Posterior vena cava (tissue), 2 donors: ENCODE data around the gene SNX5. TPM values are rescaled to one million over a fixed set of nuclear protein-coding genes. Genes with fewer than 3 reads are reported as not detected.

Source experiments
- DNase-seq: peaks from one replicate; pipeline ENCODE4 v3.0.0-alpha.2; 2020; ENCODE audit warnings: low spot score
- intact Hi-C, 2 donors: fragments of 100-400 bp; cut with DNase I; formaldehyde crosslinking; loops; one replicate each; pipeline versions ENCODE4 v1.14.1 to v1.14.2; 2022 to 2023
- total RNA-seq, 2 donors: library from RNA; stranded (reverse); fragmentation: NEBNext Ultra II Directional; extraction: Animal tissue kit (Norgen Biotek cat#: 25700); gene quantifications; one replicate each; pipeline ENCODE4 v1.2.1, GENCODE V29; 2021
- donor health status: DM: yes; HTN: yes; CAD: no.
- donor health status: DM: yes; HTN: yes; CAD: no.

The SNX5 gene
- total RNA-seq, 2 donors from 2014 or later, result 44.4 to 44.7 TPM

DNA sequence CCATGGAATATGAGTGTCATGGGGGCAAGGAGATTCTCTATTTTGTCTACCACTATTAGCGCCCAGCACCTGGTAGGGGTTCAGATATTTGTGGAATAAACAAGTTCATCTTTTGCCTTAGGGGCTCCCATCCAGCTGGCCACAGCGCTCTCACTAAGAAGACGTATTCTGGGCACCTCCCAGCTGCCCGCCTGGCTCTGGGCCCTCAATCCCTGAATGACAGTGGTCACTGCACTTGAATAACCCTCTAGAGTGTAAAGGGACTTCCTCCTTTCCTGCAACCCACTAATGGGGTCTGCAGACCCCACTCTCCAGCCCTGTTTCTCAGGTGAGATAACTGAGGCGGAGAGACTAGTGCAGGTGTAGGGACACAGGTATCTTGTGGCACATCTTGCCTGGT, 36.2 kb downstream of the SNX5 start:
- intact Hi-C loops, result loop anchor here in 1 of 2 donors (10.0 kb wide), 1 partner anchor 428 kb away; no protein-coding TSS in a partner anchor
- no peak for DNase-seq

GRCh38 chr20:17931513-17931912, 37.1 kb downstream of the SNX5 start:
- DNase-seq, result no peak
- intact Hi-C loops, result loop anchor here in 1 of 2 donors (10.0 kb wide), 1 partner anchor 427 kb away; no protein-coding TSS in a partner anchor

- no peak for DNase-seq
- intact Hi-C loops, result no loop called here
Measured at GRCh38 chr20:17928633-17929311, 39.8 kb downstream of the SNX5 start.

DNA sequence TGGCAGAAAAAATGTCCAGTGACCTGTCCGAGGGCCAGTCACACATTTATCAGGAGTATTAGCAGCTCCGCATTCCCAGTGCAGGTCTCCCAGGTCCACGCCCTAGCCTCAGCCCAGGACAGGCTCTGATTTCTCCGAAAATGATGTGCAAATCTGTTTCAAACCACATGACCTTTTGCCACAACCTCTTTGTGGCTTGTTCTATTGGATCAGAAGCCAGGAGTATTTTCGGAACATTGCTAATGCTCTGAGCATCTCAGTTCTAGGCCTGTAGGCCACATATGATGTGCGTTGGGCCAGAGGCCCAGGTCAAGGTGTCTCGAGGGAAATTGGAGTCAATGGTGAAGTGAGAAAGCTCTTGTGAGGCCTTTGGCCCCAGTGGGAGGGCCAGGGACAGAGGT, 40.4 kb downstream of the SNX5 start:
- intact Hi-C loops, result no loop called here
- peak; percentile 92 for DNase-seq

DNA sequence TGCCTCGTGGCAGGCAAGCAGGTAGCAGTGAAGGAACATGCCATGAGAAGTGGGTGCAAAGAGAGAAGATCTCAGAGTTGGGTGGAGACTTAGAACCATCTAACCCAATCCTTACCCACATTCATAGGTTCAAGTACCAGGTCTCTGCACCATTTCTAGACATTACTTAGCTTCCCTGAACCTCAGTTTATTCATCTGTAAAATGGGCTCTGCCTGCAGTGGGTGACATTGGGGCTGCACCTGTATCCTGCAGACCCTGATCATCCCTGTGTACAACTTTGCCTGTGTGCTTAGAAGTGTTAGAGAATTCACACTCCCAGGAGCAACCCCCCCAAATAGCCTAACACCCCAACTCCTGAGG, 42.7 kb downstream of the SNX5 start:
- intact Hi-C loops, result no loop called here
- DNase-seq, result no peak

GRCh38 chr20:17925141-17925939, 43.3 kb downstream of the SNX5 start:
- intact Hi-C loops, result no loop called here
- DNase-seq, result no peak

- intact Hi-C loops, result no loop called here
- no peak for DNase-seq
Measured at GRCh38 chr20:17921774-17922173, 46.8 kb downstream of the SNX5 start.

DNA sequence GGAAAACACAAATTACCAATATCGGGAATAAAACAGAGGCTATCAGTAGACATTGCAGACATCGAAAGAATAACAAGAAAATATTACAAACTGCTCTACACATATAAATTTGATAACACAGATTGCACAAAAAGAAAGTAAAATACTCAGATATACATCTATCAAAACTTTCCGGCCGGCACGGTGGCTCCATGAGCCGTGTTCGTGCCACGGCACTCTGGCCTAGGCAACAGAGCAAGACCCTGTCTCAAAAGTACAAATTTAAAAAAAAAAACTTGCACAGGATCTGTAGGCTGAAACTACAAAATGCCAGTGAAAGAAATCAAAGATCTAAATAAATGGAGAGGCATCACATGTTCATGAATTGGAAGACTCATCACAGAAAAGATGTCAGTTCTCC, 49.4 kb downstream of the SNX5 start:
- intact Hi-C loops, result no loop called here
- DNase-seq, result no peak

- no peak for DNase-seq
- intact Hi-C loops, result no loop called here
Measured at GRCh38 chr20:17917832-17918618, 50.6 kb downstream of the SNX5 start.

DNA sequence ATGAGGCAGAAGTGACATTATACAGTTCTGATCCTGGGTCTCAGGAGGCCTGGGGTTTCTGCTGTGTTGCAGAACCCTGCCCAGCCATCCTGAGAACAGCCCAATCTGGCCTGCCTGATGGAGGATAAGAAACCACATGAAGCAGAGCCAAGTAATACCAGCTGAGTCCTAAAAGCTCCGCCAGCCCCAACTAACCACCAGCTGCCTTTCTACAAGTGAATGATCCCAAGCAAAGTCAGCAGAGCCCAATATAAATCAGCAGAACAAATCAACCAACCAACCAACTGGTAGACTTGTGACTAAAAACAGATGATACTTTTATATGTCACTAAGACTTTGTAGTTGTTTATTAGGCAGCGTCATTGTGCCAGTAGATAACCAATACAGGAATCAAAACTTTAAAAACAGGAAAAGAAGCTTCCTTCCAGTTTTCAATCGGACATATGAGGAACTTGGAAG, 52.1 kb downstream of the SNX5 start:
- intact Hi-C loops, result no loop called here
- peak; percentile 72 for DNase-seq

GRCh38 chr20:17914957-17915356, 53.6 kb downstream of the SNX5 start:
- intact Hi-C loops, result no loop called here
- peak; percentile 53 for DNase-seq

DNA sequence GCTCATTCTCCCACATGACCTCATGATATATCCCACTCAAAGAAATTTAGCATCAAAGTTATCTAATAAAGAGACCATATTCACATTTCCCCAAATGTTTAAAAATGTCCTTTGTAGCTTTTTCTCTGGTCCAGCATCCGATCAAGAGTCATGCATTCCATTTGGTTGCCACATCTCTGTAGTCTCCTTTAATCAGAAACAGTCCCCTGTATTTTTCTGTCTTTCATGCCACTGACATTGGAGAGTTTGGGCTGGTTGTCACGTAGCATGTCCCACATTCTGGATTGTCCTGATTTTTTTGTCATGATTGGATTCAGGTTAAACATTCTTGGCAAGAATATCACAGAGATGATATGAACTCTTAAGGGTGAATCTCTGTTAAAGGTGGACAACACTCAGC, 55.7 kb downstream of the SNX5 start:
- DNase-seq, result no peak
- intact Hi-C loops, result no loop called here

GRCh38 chr20:17911927-17912326, 56.7 kb downstream of the SNX5 start:
- DNase-seq, result peak; percentile 47
- intact Hi-C loops, result no loop called here

- peak; percentile 76 for DNase-seq
- intact Hi-C loops, result no loop called here
Measured at GRCh38 chr20:17910828-17911294, 57.7 kb downstream of the SNX5 start.

- DNase-seq, result no peak
- intact Hi-C loops, result loop anchor here (10.0 kb wide), 2 partner anchors 375 to 405 kb away; partner anchors contain the start of gene BFSP1 (in 1 of the 2)
Measured at GRCh38 chr20:17909869-17910321, 58.7 kb downstream of the SNX5 start.

GRCh38 chr20:17905544-17905943, 63.0 kb downstream of the SNX5 start:
- intact Hi-C loops, result loop anchor here (10.0 kb wide), 2 partner anchors 371 to 401 kb away; partner anchors contain the start of gene BFSP1 (in 1 of the 2)
- DNase-seq, result no peak

DNA sequence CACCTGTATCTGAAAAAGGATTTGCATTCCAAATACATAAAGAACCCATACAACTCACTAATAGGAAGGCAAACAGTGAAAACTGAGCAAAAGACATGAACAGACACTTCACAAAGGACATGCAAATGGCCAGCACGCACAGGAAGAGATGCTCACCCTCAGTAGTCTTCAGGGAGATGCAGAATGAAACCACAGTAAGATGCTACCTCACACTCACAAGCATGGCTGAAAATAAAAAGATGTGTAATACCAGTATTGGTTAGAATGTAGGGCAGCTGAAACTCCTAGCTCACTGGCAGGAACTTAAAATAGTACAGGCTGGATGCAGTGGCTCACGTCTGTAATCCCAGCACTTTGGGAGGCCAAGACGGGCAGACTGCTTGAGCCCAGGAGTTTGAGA, 64.6 kb downstream of the SNX5 start:
- intact Hi-C loops, result loop anchor here (10.0 kb wide), 2 partner anchors 369 to 399 kb away; partner anchors contain the start of gene BFSP1 (in 1 of the 2)

DNA sequence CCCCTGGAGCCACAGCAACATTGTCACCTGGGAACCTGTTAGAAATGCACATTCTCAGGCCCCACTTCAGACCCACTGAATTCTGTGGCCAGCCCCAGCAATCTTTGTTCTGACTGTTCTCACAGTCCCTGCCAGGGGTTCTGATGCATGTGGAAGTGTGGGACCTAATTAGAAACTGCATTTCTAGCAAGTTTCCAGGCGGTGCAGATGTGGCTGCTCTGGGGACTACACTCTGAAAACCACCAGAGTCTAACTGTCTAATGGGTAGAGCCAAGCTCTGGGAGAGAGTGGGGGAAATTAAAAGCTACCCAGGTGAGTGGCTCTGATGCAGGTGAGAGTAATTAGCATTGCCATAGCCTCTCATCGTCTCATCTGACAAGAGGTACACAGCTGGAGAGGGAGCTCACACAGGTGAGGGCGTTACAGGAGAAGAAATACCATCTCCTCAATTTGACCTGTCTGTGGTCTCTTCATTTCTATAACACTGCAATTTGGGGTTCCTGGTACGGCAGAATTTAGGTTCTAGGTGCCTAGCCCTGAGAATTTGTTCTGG, 66.0 kb downstream of the SNX5 start:
- peak; percentile 32 for DNase-seq
- intact Hi-C loops, result loop anchor here (10.0 kb wide), 2 partner anchors 368 to 398 kb away; partner anchors contain the start of gene BFSP1 (in 1 of the 2)

More for the DNA sequence above, 64.6 kb downstream of the SNX5 start:
- no peak for DNase-seq

GRCh38 chr20:17901971-17902370, 66.6 kb downstream of the SNX5 start:
- intact Hi-C loops, result loop anchor here (10.0 kb wide), 2 partner anchors 367 to 397 kb away; partner anchors contain the start of gene BFSP1 (in 1 of the 2)
- peak; percentile 59 for DNase-seq
